HG02885 (cell line): ENCODE results near the gene POM121L2.

ENCODE experiments used
- ATAC-seq: cut with Tn5 transposase; IDR thresholded peaks from one replicate; pipeline ENCODE4 v1.9.1; 2021; ENCODE audit warnings: mild to moderate bottlenecking; ENCODE audit not compliant: unreplicated experiment, poor library complexity

The POM121L2 gene

DNA sequence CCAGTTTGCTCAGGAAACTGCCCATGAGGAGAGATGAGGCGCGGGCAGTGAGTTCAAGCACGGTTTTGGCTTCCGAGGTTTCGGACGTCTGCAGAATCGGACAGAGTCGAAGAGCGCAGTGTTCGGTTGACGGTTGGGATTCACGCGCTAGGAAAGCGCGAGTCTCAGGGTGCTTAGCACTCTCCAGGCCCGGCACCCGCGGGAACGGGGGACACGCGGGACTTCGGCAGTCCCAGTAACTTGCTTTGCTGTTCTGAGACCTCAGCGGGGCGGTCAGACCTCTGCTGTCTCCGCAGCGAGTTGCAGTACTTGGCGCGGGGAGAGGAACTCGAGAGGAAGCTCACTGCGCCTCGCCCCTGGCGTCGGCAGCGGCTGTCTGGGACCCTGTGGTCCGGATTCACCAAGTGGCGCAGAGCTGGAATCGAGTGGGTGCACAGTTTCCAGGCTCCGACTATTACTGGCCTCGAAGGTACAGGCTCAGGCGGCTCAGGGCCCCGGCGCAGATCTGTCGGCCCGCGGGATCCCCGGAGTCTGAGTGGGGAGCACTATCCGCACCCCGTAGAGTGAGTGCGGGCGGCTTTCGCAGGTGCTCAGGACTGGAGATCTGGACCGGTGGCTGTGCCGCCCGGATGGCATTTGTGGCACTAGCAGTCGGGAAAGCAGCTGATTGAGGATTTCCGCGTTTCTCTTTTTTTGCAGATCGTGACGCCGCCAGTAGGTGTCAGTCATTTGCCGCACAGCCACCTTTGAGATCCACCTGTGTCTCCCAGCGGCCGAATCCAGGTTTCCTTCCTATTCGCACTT is at the start of gene POM121L2:
TSS of gene POM121L2 (minus strand) at position 128 of the 804 bp plus-strand sequence. CDS start at position 25, 103 bp downstream.
- ATAC-seq = no peak

DNA sequence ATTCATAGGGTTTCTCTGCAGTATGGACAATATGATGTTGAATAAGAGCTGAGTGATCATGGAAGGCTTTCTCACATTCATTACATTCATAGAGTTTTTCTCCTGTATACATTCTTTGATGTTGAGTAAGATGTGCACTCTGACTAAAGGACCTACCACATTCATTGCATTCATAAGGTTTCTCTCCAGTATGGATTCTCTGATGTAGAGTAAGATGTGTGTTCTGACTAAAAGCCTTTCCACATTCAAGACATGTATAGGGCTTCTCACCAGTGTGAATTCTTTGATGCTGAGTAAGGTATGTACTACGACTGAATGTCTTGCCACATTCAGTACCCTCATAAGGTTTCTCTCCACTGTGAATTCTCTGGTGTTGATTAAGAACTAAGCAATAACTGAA is 47.2 kb upstream of the POM121L2 start:
- ATAC-seq = no peak

DNA sequence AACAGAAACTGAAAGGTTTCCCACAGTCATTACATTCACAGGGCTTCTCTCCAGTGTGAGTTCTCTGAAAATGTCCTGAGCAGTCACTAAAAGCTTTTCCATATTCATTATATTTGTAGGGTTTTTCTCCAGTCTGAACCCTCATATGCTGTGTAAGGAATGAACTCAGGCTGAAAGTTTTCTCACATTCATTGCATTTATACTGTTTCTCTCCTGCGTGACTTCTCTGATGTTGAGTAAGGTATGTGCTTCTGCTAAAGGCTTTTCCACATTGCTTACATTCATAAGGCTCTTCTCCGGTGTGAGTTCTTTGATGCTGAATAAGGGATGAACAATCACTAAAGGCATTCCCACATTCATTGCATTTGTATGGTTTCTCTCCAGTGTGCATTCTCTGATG is 46.7 kb upstream of the POM121L2 start:
- ATAC-seq = no peak

DNA sequence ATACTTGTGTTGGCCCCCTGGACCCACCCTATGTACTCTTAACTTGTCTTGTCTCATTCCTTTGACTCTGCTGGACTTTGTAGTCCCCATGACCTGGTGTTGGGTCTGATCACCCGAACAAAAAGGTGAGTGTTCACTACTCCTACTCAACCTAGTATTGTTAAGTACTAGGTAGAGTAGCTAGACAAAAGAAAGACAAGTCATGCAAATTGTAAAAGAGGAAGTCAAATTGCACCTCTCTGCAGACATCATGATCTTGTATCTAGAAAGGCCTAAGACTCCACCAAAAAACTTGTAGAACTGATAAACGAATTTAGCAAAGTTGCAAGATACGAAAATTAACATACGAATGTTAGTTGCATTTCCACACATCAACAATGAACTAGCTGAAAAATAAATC is 40.8 kb upstream of the POM121L2 start:
- no peak for ATAC-seq

DNA sequence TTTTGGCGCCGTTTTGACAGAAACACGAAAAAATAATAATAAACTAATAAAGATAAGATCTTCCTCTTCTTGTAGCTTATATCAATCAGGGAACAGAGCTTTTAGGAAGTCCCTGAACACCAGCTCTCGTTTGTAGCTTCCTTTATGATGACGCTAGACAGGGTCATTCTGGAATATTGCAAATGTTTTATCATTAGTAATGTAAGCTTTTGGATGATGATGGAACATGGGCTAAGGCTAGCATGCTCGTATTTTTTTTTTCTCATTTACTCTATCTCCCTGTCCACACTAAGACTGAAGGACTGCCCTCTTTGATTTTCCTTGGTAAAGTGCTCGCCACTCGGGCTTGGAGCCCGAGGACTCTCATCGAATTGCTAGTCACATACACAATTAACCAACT is 22.1 kb upstream of the POM121L2 start:
- no peak for ATAC-seq

DNA sequence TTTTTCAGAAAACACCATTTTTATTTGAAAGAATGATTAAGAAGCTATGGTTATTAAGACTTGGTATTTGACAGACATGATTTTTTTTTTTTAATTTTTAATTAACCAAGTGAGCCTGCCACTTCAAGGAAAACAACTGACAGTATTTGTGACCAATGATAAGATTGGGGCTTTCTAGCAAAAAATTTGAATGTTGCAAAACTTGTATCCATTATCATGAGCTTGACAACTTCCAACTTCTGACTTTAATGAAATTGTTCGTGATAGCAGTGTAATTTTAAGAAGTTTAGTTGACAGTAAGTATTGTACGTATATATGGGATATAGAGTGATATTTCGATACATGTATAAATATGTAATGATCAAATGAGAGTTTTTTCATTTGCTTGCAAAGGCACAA is 21.6 kb upstream of the POM121L2 start:
- ATAC-seq = no peak

DNA sequence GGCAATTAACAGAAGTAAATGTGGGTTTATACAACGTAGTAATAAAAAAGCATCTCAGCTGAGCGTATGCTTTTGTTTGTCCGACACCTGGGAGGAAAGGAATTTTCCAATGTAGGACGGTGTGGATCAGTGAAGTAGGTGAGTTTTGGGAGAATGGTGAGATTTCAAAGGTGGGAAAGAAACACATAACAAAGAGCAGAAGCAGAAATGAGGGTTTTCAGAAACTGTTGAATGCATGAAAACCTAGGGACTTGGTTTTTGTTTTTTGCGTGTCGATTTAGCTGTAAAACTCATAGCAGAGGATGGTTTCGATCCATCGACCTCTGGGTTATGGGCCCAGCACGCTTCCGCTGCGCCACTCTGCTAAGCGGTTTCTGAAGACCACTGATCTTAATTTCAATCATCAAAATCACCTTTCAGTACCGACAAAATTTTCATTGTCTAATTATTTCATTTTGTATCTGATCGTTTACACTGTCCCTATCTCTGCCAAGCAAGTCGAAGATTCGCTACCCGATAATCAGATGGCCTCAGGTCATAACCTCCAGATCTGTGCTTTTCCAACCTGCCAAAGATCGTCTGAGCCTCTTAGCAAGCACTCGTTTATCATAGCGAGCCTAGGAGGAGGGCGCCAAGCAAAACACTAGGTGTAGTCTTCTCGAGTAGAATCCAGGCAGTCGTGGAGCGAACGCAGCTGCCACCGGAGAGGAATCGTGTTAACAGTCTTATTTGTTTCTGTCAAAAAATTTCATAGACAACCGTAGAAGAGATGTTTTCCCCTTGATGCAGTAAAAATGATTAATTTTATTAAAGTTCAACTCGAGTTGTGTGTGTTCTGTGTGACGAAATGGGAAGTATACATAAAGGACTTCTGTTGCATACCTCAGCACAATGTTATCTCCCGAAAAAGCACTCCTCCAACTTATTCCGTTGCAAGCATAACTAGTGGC is 20.9 kb upstream of the POM121L2 start:
- peak; percentile 62 for ATAC-seq

DNA sequence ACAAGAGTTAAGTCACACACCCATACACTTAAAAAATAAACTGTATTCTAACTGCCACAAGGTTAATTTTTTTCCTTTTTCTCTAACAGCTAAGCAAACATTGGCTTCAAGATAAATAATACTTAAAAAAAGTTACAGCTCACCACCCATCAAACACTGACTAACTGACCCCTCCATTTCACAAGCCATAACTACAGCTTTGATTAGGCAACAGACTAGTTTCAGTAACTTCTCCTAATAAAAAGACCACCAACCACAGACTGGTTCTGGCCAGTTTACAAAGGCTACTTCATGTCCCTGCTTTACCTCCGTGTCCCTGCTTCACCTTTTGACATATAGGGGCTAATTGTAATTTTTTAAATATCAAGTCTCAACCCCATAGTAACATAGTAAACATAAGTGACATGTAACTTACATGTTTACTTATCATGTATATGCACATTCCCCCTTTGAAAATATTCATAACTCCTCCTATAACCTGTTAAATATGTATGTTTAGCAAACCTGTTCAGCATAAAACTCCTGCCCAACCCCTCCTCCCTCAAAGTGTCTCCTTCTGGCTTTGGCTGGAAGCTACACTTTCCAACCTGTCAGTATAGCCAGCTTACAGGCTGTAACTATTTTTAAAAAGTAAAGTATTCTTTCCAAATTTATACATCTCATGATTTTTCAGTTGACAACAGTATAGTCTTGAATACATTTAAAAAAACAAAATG is 15.1 kb upstream of the POM121L2 start:
- no peak for ATAC-seq

DNA sequence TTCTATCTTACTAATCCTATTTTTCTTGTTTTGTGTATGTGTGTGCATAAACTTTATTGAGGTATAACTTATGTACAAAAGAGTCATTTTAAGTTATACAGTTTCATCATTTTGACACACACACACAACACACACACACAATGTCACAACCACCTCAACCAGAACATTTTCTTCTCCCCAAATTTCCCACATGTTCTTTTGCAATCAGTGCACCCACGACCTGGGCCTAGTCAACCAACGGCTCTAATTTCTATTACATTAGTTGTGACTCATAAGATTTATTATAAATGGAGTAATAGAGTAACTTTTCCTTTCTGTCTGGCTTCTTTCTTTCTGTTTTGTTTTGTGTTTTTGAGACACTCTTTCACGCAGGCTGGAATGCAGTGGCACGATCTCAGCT is 9.8 kb upstream of the POM121L2 start:
- no peak for ATAC-seq

DNA sequence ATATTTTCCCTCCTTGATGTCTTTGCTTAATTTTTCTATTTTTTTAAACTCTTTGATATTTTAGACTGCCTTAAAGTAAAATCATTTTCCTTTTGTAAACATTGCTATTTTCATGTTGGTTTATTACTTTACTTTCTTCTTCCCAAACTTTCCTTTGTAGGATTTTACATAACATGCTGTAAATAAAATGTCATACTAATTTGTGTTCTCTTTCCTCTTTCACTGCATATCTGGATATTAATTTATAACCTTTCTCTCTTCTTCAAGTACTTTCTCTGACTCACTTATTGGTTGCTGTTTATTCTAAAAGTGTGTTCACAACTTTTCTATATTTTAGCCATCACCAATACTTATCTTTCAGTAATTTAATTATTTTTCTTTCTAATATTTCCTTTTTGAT is 9.3 kb upstream of the POM121L2 start:
- ATAC-seq = no peak

DNA sequence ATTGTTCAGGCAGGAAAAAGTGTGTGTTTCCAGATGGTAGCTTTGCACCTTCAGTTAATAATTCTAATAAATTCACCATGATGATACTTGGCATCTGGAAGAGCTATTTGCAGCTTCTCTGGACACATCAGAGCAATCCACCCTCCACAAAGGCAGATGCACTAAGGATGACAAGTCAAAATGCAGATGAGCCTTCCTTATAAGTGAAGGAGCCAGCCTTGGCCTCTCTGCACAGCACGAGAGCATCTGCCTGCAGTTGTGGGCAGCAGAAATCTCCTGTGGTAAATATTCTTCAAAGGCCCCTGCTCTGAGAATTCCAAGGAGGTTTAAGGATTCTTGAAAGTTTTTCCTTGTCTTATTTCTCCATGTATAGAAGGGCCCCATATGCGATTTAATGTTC is 6.9 kb upstream of the POM121L2 start:
- no peak for ATAC-seq

DNA sequence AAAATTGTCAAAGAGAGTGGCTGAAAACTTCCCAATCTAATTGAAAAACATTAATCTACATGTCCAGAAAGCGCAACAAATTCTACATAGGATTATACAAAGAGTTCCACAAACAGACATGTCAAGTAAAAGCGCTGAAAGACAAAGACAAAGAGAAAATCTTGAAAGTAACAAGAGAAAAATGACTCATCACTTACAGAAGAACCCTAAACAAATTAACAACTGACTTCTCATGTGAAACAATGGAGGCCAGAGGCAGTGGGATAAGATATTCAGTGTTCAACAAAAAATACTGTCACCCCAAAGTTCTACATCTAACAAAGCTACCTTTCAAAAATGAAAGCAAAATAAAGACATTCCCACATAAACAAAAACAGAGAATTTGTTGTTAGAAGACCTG is 2.0 kb upstream of the POM121L2 start:
- no peak for ATAC-seq

DNA sequence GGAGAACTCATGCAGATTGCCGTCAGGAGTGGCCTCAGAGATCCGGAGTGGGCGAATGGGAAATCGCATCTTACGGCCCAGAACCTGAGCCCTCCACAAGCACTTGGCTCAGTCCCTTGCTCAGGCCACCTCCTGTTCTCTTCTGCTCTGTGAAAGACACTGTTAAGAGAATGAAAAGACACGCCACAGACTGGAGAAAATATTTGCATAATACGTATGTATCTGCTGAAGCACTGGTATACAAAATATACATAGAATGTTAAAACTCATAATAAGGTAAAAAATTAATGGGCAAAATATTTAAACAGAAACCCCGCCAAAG is 838 bp upstream of the POM121L2 start:
- no peak for ATAC-seq

DNA sequence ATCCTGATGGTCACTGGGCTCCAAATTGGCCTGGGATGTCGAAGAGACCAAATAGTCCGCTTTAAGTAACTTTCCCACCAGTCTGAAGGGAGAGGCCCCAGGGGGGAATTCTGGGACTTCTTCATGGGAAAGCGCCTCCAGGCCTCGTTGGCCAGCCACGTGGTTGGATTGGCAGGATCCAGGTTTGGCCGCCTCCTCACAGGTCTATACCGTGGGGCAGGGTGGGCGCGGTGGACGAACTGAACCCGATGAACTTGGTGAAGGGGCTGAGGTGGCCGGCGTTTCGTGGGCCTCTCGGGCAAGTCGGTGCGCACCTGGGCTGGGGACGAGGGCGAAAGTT is 297 bp downstream of the POM121L2 start:
- no peak for ATAC-seq

DNA sequence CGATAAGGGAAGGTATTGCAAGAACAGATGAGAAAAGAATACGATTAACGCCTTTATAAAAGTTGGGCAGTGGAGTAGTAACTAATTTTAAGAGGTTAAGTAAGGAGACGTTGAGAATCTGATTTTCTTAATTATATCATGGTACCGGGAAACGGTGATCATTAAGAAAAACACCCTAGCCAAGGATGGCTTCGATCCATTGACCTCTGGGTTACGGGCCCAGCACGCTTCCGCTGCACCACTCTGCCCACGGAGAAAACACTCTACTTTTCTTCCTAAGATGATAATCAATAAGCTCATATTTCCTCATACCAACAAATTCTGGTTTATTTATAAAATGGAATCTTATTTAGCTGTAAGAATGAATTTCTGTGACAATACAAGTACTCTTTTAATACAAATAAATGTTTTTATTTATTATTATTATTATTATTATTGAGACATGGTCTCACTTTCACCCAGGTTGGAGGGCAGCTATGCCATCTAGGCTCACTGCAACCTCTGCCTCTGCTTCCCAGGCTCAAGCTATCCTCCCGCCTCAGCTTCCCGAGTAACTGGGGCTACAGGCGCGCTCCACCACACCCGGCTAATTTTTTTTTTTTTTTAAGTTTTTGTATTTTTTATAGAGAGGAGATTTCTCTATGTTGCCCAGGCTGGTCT is 8.3 kb downstream of the POM121L2 start:
- no peak for ATAC-seq

DNA sequence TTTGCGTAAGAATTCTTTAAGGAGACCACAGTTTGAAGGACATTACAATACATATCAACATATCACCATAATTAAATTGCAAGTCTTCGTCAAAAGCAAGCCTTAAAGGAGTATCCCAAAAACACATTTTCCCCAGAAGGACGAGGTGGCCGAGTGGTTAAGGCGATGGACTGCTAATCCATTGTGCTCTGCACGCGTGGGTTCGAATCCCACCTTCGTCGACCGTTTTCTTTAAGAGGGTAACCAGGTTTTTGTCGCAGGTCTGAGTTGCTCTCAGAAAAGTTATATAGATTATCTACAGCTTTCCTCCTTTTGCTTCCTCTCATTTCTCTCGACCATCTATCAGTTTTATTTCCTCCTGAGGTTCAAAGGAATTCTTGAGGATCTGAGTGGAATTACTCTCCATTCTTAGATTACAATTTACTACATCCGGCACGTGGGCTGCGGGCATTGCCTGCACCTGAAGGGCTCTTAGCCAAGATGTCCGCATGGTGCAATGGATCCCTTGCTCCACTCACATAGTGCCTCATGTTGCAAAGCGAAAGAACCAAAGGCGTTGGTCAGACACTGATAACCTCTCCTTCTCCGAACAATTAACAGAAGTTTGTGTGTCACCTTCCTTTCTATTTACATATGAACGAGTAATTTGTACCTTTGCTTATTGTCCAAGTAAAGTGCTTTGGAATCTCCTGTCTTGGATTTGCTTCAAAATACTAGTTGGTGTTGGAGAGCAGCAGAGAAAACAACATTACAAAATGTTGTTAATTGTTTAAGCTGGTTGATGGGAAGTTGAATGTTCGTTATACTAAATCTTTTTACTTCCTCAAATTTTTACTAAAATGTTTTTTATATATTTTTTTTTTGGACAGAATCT is 14.0 kb downstream of the POM121L2 start:
- no peak for ATAC-seq

DNA sequence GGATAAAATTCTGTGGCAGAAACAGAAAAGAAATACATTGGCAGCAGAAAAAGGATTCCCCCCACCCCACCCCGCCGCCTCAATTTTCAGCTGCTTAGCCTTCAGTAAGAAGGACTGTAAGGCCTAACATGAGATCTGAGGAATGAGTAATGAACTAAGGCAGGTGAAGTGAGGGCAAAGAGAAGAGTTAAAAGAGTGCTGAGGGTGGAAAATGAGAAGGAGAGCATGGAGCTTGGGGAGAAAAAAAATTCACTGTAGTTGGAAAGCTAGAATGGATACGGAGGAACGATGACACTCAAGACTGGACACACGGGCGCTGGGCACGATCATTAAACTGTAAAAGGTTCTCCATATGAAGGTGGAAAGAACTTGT is 14.6 kb downstream of the POM121L2 start:
- no peak for ATAC-seq

DNA sequence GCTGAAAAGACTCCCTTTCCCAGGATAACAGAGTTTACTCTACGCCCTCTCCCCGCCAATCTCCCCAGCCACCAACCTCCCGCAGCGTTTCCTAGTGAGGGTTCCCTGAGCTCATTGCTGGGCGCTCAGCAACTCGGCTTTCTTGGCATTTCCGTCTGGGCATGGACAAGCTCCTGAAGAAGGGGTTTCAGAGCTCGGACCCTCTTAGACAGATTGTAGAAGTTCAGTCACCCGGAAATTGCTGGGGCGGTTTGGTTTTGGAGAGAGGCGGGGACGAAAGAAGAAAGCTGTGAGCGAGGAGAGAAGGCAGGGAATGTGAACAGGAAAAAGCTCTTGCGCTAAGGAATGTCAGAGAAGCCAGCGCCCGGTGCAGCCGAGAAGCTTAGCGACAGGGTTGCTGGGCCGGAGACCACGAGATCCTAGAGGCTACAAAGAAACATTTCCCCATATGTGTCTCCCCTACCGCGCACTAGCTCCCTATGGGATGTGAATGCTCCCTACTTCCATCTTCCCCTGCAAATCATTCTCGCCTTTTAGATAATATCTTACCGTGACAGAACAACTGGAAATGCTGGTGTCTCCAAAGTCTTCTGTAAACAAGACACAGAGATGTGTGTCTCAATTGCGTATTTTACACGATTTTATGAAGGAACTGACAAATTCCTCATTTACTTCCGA is 15.8 kb downstream of the POM121L2 start:
- no peak for ATAC-seq
